Measurements from ENCODE around the gene KIF13A. TPM values are rescaled to one million over a fixed set of nuclear protein-coding genes. Genes with fewer than 3 reads are reported as not detected.

The KIF13A gene
- total RNA-seq, 1 donor from 2014 or later, result 44.4 TPM

- Mint-ChIP-seq H3K36me3 (ENCODE audit: insufficient read depth) (no peaks in the 10 kb centered on the region), H3K27me3 (no peaks in the 10 kb centered on the region), H3K4me3 (ENCODE audit: low read depth) (no peak overlapping the region), H3K4me1 (ENCODE audit: low read depth) (peaks cover 7% of the 10 kb centered on the region), H3K27ac (no peak overlapping the region), H3K9me3 (ENCODE audit: low read depth) (no peaks in the 10 kb centered on the region)
- no peak for DNase-seq (ENCODE audit: low spot score, unreplicated experiment)
- no peak for TF ChIP-seq CTCF (IDR thresholded peaks at IDR 0.05; ENCODE audit: unreplicated experiment)
These were observed 102.6 kb downstream of the KIF13A start for GRCh38 chr6:17884498-17885478.

GRCh38 chr6:17883665-17884497 is 103.6 kb downstream of the KIF13A start:
- DNase-seq (ENCODE audit: low spot score, unreplicated experiment), result no peak
- peaks cover 7% of the 10 kb centered on the region for H3K4me1 Mint-ChIP-seq (ENCODE audit: low read depth)
- no peaks in the 10 kb centered on the region for H3K27me3 Mint-ChIP-seq
- no peaks in the 10 kb centered on the region for H3K36me3 Mint-ChIP-seq (ENCODE audit: insufficient read depth)
- H3K27ac Mint-ChIP-seq, result no peak overlapping the region
- H3K9me3 Mint-ChIP-seq (ENCODE audit: low read depth), result no peaks in the 10 kb centered on the region
- no peak overlapping the region for H3K4me3 Mint-ChIP-seq (ENCODE audit: low read depth)
- no peak for TF ChIP-seq CTCF (IDR thresholded peaks at IDR 0.05; ENCODE audit: unreplicated experiment)

GRCh38 chr6:17881085-17881858 is 106.2 kb downstream of the KIF13A start:
- no peak overlapping the region for H3K27ac Mint-ChIP-seq
- no peak for TF ChIP-seq CTCF (IDR thresholded peaks at IDR 0.05; ENCODE audit: unreplicated experiment)
- no peaks in the 10 kb centered on the region for H3K36me3 Mint-ChIP-seq (ENCODE audit: insufficient read depth)
- no peak overlapping the region for H3K4me3 Mint-ChIP-seq (ENCODE audit: low read depth)
- no peaks in the 10 kb centered on the region for H3K9me3 Mint-ChIP-seq (ENCODE audit: low read depth)
- DNase-seq (ENCODE audit: low spot score, unreplicated experiment), result no peak
- peaks cover 10% of the 10 kb centered on the region for H3K4me1 Mint-ChIP-seq (ENCODE audit: low read depth)
- no peaks in the 10 kb centered on the region for H3K27me3 Mint-ChIP-seq

- Mint-ChIP-seq H3K4me1 (ENCODE audit: low read depth) (peaks cover 11% of the 10 kb centered on the region), H3K36me3 (ENCODE audit: insufficient read depth) (peaks cover 2% of the 10 kb centered on the region), H3K27ac (no peak overlapping the region), H3K27me3 (no peaks in the 10 kb centered on the region), H3K4me3 (ENCODE audit: low read depth) (no peak overlapping the region), H3K9me3 (ENCODE audit: low read depth) (no peaks in the 10 kb centered on the region)
- no peak for DNase-seq (ENCODE audit: low spot score, unreplicated experiment)
- TF ChIP-seq CTCF (IDR thresholded peaks at IDR 0.05; ENCODE audit: unreplicated experiment), result no peak
These were observed 108.3 kb downstream of the KIF13A start for GRCh38 chr6:17879184-17879583.
